Neural crest cell (in vitro differentiated cells): Measurements from ENCODE around the gene SERTAD2. TPM values are rescaled to one million over a fixed set of nuclear protein-coding genes. Genes with fewer than 3 reads are reported as not detected.
A peak's percentile ranks its signal among the peaks of the same experiment; 100 is the strongest.

Experiments
- DNase-seq: peaks from one replicate; pipeline ENCODE4 v3.0.0; 2021; ENCODE audit warnings: low read depth, mixed read lengths, low spot score
- H3K27ac Mint-ChIP-seq: one replicate; pipeline ENCODE4 v1.8.0; 2021; ENCODE audit warnings: mild to moderate bottlenecking, mixed read lengths; ENCODE audit not compliant: unreplicated experiment
- H3K27me3 Mint-ChIP-seq: 2 replicates; pipeline ENCODE4 v1.8.0; 2021; ENCODE audit warnings: low read depth, mild to moderate bottlenecking, mixed read lengths
- H3K36me3 Mint-ChIP-seq: 2 replicates; pipeline ENCODE4 v1.8.0; 2021; ENCODE audit warnings: low read depth, mild to moderate bottlenecking, mixed read lengths
- H3K4me1 Mint-ChIP-seq: 2 replicates; pipeline ENCODE4 v1.8.0; 2021; ENCODE audit warnings: mixed read lengths
- H3K4me3 Mint-ChIP-seq: one replicate; pipeline ENCODE4 v1.8.0; 2021; ENCODE audit warnings: mild to moderate bottlenecking, mixed read lengths
- H3K9me3 Mint-ChIP-seq: 2 replicates; pipeline ENCODE4 v1.8.0; 2021; ENCODE audit warnings: mixed read lengths
- CTCF ChIP-seq: fragments of 200-600 bp; sonication (generic); conservative IDR thresholded peaks from 2 replicates; pipeline ENCODE4 v1.5.0; 2021; ENCODE audit warnings: antibody characterized with exemption, mild to moderate bottlenecking
- total RNA-seq: library from RNA; stranded (reverse); gene quantifications from 2 replicates; pipeline ENCODE4 v1.2.1, GENCODE V29; 2021

Gene SERTAD2
- total RNA-seq, 1 donor from 2014 or later: 16.8 TPM

GRCh38 chr2:64626146-64626809 is 27.4 kb downstream of the SERTAD2 start:
- H3K4me1 Mint-ChIP-seq: peaks cover 66% of the 10 kb centered on the region
- no peaks in the 10 kb centered on the region for H3K9me3 Mint-ChIP-seq
- DNase-seq: no peak
- H3K36me3 Mint-ChIP-seq: peaks cover 7% of the 10 kb centered on the region
- peak overlapping the region; percentile 97 for H3K27ac Mint-ChIP-seq
- no peak overlapping the region for H3K4me3 Mint-ChIP-seq
- H3K27me3 Mint-ChIP-seq: no peaks in the 10 kb centered on the region
- no peak for TF ChIP-seq CTCF

- Mint-ChIP-seq H3K4me3 (peak overlapping the region; percentile 9), H3K27me3 (no peaks in the 10 kb centered on the region), H3K27ac (peak overlapping the region; percentile 46), H3K4me1 (peaks cover 61% of the 10 kb centered on the region), H3K9me3 (no peaks in the 10 kb centered on the region), H3K36me3 (peaks cover 2% of the 10 kb centered on the region)
- TF ChIP-seq CTCF: no peak
- DNase-seq: no peak
These were observed 28.2 kb downstream of the SERTAD2 start for GRCh38 chr2:64625299-64626145.

- DNase-seq: no peak
- Mint-ChIP-seq H3K4me3 (no peak overlapping the region), H3K27ac (no peak overlapping the region), H3K9me3 (no peaks in the 10 kb centered on the region), H3K36me3 (no peaks in the 10 kb centered on the region), H3K4me1 (peaks cover 63% of the 10 kb centered on the region), H3K27me3 (no peaks in the 10 kb centered on the region)
- no peak for TF ChIP-seq CTCF
These were observed 28.9 kb downstream of the SERTAD2 start for GRCh38 chr2:64624862-64625261.

- no peaks in the 10 kb centered on the region for H3K27me3 Mint-ChIP-seq
- H3K4me1 Mint-ChIP-seq: peaks cover 59% of the 10 kb centered on the region
- no peak overlapping the region for H3K27ac Mint-ChIP-seq
- H3K4me3 Mint-ChIP-seq: no peak overlapping the region
- no peaks in the 10 kb centered on the region for H3K36me3 Mint-ChIP-seq
- TF ChIP-seq CTCF: no peak
- DNase-seq: no peak
- H3K9me3 Mint-ChIP-seq: no peaks in the 10 kb centered on the region
These were observed 29.6 kb downstream of the SERTAD2 start for GRCh38 chr2:64624108-64624610.

GRCh38 chr2:64623242-64623850 is 30.4 kb downstream of the SERTAD2 start:
- Mint-ChIP-seq H3K27me3 (no peaks in the 10 kb centered on the region), H3K9me3 (no peaks in the 10 kb centered on the region), H3K27ac (peak overlapping the region; percentile 77), H3K4me3 (no peak overlapping the region), H3K36me3 (no peaks in the 10 kb centered on the region), H3K4me1 (peaks cover 54% of the 10 kb centered on the region)
- no peak for DNase-seq
- TF ChIP-seq CTCF: no peak
